GM23338 (cell line): Measurements from ENCODE around the gene CARMIL1.

ENCODE experiments used
- CREB1 ChIP-seq: fragments of 250-450 bp; sonication (Bioruptor Pico); IDR thresholded peaks from 2 replicates; pipeline ENCODE4 v1.5.0; 2020; ENCODE audit warnings: low read depth, mild to moderate bottlenecking, moderate library complexity
- EZH2 ChIP-seq: fragments of 200-600 bp; sonication (generic); IDR thresholded peaks from one replicate; pipeline ENCODE4 v1.8.0; 2017; ENCODE audit warnings: antibody characterized with exemption, mild to moderate bottlenecking, low read depth; ENCODE audit not compliant: unreplicated experiment
- EZH2phosphoT487 ChIP-seq: fragments of 200-600 bp; sonication (generic); IDR thresholded peaks from one replicate; pipeline ENCODE4 v1.8.1; 2018; ENCODE audit warnings: antibody characterized with exemption; ENCODE audit not compliant: unreplicated experiment
- JUNB ChIP-seq: IDR thresholded peaks from one replicate; pipeline ENCODE4 v1.6.1; 2016; ENCODE audit warnings: antibody characterized with exemption; ENCODE audit not compliant: unreplicated experiment
- NANOG ChIP-seq: IDR thresholded peaks from 2 replicates; pipeline ENCODE4 v1.6.1; 2016; ENCODE audit warnings: antibody characterized with exemption, borderline replicate concordance
- POLR2AphosphoS5 ChIP-seq: IDR thresholded peaks from 2 replicates; pipeline ENCODE4 v1.6.1; 2016; ENCODE audit warnings: antibody characterized with exemption, low read depth
- STAT1 ChIP-seq: IDR thresholded peaks from one replicate; pipeline ENCODE4 v1.6.1; 2016; ENCODE audit warnings: antibody characterized with exemption; ENCODE audit not compliant: unreplicated experiment
- ZNF114 ChIP-seq: fragments of 250-450 bp; sonication (Bioruptor Pico); IDR thresholded peaks from 2 replicates; pipeline ENCODE4 v1.5.0; 2020; ENCODE audit warnings: mild to moderate bottlenecking, moderate library complexity
- ZNF331 ChIP-seq: fragments of 250-450 bp; sonication (Bioruptor Pico); IDR thresholded peaks from 2 replicates; pipeline ENCODE4 v1.5.0; 2020; ENCODE audit warnings: low read depth, mild to moderate bottlenecking, moderate library complexity
- TF ChIP-seq, protein P1 (sequence below), 2 experiments: fragments of 200-600 bp in 1 of 2; sonication (generic) in 1 of 2; conservative IDR thresholded peaks; 2 replicates each; pipeline versions ENCODE4 v1.5.1 to v1.6.1; 2016 to 2017; ENCODE audit warnings: antibody characterized with exemption in 2 of 2, low read depth in 2 of 2, mild to moderate bottlenecking in 2 of 2, moderate library complexity in 1 of 2
- TF ChIP-seq, protein P2 (sequence below): fragments of 250-450 bp; sonication (Bioruptor Pico); IDR thresholded peaks from 2 replicates; pipeline ENCODE4 v1.5.0; 2020; ENCODE audit warnings: mild to moderate bottlenecking, moderate library complexity
- TF ChIP-seq, protein P3 (sequence below): IDR thresholded peaks from one replicate; pipeline ENCODE4 v1.6.1; 2018; ENCODE audit warnings: antibody characterized with exemption; ENCODE audit not compliant: unreplicated experiment
- TF ChIP-seq, protein P4 (sequence below): IDR thresholded peaks from 2 replicates; pipeline ENCODE4 v1.6.1; 2016; ENCODE audit warnings: antibody characterized with exemption

DNA sequence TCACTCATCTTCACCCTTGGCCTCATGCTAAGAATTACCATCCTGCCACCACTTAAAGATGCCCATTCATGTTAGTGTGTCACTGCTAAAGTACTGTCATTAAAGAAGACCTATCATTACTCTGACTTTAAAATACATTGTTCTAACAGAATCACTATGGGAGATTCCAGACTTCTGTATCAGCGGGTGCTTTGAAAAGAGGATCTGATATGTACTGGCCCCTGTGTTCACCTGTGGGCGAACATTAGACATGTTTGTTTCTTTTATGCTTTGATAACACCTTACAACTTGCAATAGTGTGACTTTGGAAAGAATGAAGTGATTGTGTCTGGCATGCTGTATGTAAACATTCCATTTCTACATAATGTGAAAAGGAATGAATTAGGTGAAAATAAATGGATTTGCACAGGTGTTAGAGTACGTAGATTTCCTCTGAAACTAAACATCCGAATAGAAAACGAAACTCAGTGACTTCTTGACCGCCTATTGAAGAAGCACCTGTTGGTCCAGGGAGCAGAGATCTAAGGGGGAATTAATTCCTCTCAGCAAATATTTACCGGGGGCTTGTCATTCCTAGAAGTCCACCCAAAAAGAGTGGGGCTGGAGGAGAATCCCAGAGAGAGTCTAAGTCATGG, 132.3 kb downstream of the CARMIL1 start:
- no peak for TF ChIP-seq POLR2AphosphoS5
- TF ChIP-seq EZH2phosphoT487, result no peak
- TF ChIP-seq, protein P1, sequence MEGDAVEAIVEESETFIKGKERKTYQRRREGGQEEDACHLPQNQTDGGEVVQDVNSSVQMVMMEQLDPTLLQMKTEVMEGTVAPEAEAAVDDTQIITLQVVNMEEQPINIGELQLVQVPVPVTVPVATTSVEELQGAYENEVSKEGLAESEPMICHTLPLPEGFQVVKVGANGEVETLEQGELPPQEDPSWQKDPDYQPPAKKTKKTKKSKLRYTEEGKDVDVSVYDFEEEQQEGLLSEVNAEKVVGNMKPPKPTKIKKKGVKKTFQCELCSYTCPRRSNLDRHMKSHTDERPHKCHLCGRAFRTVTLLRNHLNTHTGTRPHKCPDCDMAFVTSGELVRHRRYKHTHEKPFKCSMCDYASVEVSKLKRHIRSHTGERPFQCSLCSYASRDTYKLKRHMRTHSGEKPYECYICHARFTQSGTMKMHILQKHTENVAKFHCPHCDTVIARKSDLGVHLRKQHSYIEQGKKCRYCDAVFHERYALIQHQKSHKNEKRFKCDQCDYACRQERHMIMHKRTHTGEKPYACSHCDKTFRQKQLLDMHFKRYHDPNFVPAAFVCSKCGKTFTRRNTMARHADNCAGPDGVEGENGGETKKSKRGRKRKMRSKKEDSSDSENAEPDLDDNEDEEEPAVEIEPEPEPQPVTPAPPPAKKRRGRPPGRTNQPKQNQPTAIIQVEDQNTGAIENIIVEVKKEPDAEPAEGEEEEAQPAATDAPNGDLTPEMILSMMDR (conservative IDR thresholded peaks at IDR 0.05; ENCODE audit: low read depth in 2 of 2), result no peak
- TF ChIP-seq EZH2, result no peak
- TF ChIP-seq, protein P2, sequence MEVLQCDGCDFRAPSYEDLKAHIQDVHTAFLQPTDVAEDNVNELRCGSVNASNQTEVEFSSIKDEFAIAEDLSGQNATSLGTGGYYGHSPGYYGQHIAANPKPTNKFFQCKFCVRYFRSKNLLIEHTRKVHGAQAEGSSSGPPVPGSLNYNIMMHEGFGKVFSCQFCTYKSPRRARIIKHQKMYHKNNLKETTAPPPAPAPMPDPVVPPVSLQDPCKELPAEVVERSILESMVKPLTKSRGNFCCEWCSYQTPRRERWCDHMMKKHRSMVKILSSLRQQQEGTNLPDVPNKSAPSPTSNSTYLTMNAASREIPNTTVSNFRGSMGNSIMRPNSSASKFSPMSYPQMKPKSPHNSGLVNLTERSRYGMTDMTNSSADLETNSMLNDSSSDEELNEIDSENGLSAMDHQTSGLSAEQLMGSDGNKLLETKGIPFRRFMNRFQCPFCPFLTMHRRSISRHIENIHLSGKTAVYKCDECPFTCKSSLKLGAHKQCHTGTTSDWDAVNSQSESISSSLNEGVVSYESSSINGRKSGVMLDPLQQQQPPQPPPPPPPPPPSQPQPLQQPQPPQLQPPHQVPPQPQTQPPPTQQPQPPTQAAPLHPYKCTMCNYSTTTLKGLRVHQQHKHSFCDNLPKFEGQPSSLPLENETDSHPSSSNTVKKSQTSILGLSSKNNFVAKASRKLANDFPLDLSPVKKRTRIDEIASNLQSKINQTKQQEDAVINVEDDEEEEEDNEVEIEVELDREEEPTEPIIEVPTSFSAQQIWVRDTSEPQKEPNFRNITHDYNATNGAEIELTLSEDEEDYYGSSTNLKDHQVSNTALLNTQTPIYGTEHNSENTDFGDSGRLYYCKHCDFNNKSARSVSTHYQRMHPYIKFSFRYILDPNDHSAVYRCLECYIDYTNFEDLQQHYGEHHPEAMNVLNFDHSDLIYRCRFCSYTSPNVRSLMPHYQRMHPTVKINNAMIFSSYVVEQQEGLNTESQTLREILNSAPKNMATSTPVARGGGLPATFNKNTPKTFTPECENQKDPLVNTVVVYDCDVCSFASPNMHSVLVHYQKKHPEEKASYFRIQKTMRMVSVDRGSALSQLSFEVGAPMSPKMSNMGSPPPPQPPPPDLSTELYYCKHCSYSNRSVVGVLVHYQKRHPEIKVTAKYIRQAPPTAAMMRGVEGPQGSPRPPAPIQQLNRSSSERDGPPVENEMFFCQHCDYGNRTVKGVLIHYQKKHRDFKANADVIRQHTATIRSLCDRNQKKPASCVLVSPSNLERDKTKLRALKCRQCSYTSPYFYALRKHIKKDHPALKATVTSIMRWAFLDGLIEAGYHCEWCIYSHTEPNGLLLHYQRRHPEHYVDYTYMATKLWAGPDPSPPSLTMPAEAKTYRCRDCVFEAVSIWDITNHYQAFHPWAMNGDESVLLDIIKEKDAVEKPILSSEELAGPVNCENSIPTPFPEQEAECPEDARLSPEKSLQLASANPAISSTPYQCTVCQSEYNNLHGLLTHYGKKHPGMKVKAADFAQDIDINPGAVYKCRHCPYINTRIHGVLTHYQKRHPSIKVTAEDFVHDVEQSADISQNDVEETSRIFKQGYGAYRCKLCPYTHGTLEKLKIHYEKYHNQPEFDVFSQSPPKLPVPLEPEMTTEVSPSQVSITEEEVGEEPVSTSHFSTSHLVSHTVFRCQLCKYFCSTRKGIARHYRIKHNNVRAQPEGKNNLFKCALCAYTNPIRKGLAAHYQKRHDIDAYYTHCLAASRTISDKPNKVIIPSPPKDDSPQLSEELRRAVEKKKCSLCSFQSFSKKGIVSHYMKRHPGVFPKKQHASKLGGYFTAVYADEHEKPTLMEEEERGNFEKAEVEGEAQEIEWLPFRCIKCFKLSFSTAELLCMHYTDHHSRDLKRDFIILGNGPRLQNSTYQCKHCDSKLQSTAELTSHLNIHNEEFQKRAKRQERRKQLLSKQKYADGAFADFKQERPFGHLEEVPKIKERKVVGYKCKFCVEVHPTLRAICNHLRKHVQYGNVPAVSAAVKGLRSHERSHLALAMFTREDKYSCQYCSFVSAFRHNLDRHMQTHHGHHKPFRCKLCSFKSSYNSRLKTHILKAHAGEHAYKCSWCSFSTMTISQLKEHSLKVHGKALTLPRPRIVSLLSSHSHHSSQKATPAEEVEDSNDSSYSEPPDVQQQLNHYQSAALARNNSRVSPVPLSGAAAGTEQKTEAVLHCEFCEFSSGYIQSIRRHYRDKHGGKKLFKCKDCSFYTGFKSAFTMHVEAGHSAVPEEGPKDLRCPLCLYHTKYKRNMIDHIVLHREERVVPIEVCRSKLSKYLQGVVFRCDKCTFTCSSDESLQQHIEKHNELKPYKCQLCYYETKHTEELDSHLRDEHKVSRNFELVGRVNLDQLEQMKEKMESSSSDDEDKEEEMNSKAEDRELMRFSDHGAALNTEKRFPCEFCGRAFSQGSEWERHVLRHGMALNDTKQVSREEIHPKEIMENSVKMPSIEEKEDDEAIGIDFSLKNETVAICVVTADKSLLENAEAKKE (CRISPR knock-in tag), result no peak
- TF ChIP-seq NANOG, result no peak
- TF ChIP-seq JUNB, result no peak
- TF ChIP-seq, protein P3, sequence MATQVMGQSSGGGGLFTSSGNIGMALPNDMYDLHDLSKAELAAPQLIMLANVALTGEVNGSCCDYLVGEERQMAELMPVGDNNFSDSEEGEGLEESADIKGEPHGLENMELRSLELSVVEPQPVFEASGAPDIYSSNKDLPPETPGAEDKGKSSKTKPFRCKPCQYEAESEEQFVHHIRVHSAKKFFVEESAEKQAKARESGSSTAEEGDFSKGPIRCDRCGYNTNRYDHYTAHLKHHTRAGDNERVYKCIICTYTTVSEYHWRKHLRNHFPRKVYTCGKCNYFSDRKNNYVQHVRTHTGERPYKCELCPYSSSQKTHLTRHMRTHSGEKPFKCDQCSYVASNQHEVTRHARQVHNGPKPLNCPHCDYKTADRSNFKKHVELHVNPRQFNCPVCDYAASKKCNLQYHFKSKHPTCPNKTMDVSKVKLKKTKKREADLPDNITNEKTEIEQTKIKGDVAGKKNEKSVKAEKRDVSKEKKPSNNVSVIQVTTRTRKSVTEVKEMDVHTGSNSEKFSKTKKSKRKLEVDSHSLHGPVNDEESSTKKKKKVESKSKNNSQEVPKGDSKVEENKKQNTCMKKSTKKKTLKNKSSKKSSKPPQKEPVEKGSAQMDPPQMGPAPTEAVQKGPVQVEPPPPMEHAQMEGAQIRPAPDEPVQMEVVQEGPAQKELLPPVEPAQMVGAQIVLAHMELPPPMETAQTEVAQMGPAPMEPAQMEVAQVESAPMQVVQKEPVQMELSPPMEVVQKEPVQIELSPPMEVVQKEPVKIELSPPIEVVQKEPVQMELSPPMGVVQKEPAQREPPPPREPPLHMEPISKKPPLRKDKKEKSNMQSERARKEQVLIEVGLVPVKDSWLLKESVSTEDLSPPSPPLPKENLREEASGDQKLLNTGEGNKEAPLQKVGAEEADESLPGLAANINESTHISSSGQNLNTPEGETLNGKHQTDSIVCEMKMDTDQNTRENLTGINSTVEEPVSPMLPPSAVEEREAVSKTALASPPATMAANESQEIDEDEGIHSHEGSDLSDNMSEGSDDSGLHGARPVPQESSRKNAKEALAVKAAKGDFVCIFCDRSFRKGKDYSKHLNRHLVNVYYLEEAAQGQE, result no peak
- TF ChIP-seq STAT1, result no peak
- TF ChIP-seq, protein P4, sequence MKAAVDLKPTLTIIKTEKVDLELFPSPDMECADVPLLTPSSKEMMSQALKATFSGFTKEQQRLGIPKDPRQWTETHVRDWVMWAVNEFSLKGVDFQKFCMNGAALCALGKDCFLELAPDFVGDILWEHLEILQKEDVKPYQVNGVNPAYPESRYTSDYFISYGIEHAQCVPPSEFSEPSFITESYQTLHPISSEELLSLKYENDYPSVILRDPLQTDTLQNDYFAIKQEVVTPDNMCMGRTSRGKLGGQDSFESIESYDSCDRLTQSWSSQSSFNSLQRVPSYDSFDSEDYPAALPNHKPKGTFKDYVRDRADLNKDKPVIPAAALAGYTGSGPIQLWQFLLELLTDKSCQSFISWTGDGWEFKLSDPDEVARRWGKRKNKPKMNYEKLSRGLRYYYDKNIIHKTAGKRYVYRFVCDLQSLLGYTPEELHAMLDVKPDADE, result no peak
- no peak for TF ChIP-seq CREB1 (CRISPR knock-in tag)
- TF ChIP-seq ZNF114, result no peak
- no peak for TF ChIP-seq ZNF331
